H9 (cell line): ENCODE measurements around the gene TRERF1. TPM values are rescaled to one million over a fixed set of nuclear protein-coding genes. Genes with fewer than 3 reads are reported as not detected.

Experiments
- DNase-seq: peaks from one replicate; pipeline ENCODE4 v3.0.0-alpha.2; 2017
- H2AFZ ChIP-seq: one replicate; pipeline ENCODE4 v1.6.1; 2013; ENCODE audit warnings: mild to moderate bottlenecking, low read length, control low read depth, moderate library complexity
- H2AK5ac ChIP-seq: 2 replicates; pipeline ENCODE4 v1.6.1; 2013; ENCODE audit warnings: low read length, control low read depth, mixed read lengths; ENCODE audit not compliant: insufficient read length
- H2BK120ac ChIP-seq: one replicate; pipeline ENCODE4 v1.6.1; 2013; ENCODE audit warnings: low read depth, mild to moderate bottlenecking, low read length, control low read depth, inconsistent platforms; ENCODE audit not compliant: poor library complexity, severe bottlenecking
- H2BK12ac ChIP-seq: 2 replicates; pipeline ENCODE4 v1.6.1; 2013; ENCODE audit warnings: low read length, control low read depth, mixed read lengths, low read depth; ENCODE audit not compliant: insufficient read length
- H2BK15ac ChIP-seq: 2 replicates; pipeline ENCODE4 v1.6.1; 2013; ENCODE audit warnings: low read depth, low read length, control low read depth
- H2BK20ac ChIP-seq: one replicate; pipeline ENCODE4 v1.6.1; 2013; ENCODE audit warnings: low read depth, mild to moderate bottlenecking, low read length, control low read depth, inconsistent platforms; ENCODE audit not compliant: poor library complexity, severe bottlenecking
- H2BK5ac ChIP-seq: 2 replicates; pipeline ENCODE4 v1.6.1; 2013; ENCODE audit warnings: low read length, control low read depth, mixed read lengths; ENCODE audit not compliant: insufficient read length
- H3K14ac ChIP-seq: 2 replicates; pipeline ENCODE4 v1.6.1; 2013; ENCODE audit warnings: low read length, control low read depth; ENCODE audit not compliant: insufficient read depth
- H3K18ac ChIP-seq: 2 replicates; pipeline ENCODE4 v1.6.1; 2013; ENCODE audit warnings: low read depth, mild to moderate bottlenecking, mixed read lengths, low read length, control low read depth; ENCODE audit not compliant: insufficient read length
- H3K23ac ChIP-seq: 2 replicates; pipeline ENCODE4 v1.6.1; 2013; ENCODE audit warnings: low read length, control low read depth, mixed read lengths, low read depth; ENCODE audit not compliant: insufficient read length
- H3K23me2 ChIP-seq: 2 replicates; pipeline ENCODE4 v1.6.1; 2013; ENCODE audit warnings: low read depth, mild to moderate bottlenecking, mixed read lengths, low read length, control low read depth; ENCODE audit not compliant: insufficient read length, poor library complexity, severe bottlenecking
- H3K27ac ChIP-seq: 2 replicates; pipeline ENCODE4 v1.5.1; 2013; ENCODE audit warnings: low read length, control low read depth, mixed read lengths, low read depth; ENCODE audit not compliant: insufficient read length
- H3K27me3 ChIP-seq: 2 replicates; pipeline ENCODE4 v1.6.1; 2013; ENCODE audit warnings: low read length, control low read depth, inconsistent platforms; ENCODE audit not compliant: insufficient read depth
- H3K4ac ChIP-seq: 2 replicates; pipeline ENCODE4 v1.6.1; 2013; ENCODE audit warnings: low read depth, mild to moderate bottlenecking, control low read depth, inconsistent platforms, low read length, moderate library complexity
- H3K4me1 ChIP-seq: 2 replicates; pipeline ENCODE4 v1.6.1; 2013; ENCODE audit warnings: low read length, control low read depth, inconsistent platforms; ENCODE audit not compliant: insufficient read depth
- H3K4me2 ChIP-seq: 2 replicates; pipeline ENCODE4 v1.6.1; 2013; ENCODE audit warnings: low read length, control low read depth, mixed read lengths; ENCODE audit not compliant: insufficient read length, insufficient read depth
- H3K56ac ChIP-seq: 2 replicates; pipeline ENCODE4 v1.6.1; 2013; ENCODE audit warnings: low read depth, mild to moderate bottlenecking, mixed read lengths, low read length, control low read depth; ENCODE audit not compliant: insufficient read length
- H3K79me1 ChIP-seq: 2 replicates; pipeline ENCODE4 v1.6.1; 2013; ENCODE audit warnings: low read depth, mild to moderate bottlenecking, moderate library complexity, low read length, control low read depth, inconsistent platforms; ENCODE audit not compliant: insufficient read depth, poor library complexity, severe bottlenecking
- H3K79me2 ChIP-seq: 2 replicates; pipeline ENCODE4 v1.6.1; 2013; ENCODE audit warnings: low read length, control low read depth, inconsistent platforms; ENCODE audit not compliant: insufficient read depth
- H3K9ac ChIP-seq: 2 replicates; pipeline ENCODE4 v1.6.1; 2013; ENCODE audit warnings: low read length, control low read depth, mixed read lengths; ENCODE audit not compliant: insufficient read length; ENCODE audit errors: extremely low read depth
- H3K9me3 ChIP-seq: one replicate; pipeline ENCODE4 v1.6.1; 2013; ENCODE audit warnings: low read depth, low read length, inconsistent platforms; ENCODE audit not compliant: control insufficient read depth
- H3T11ph ChIP-seq: one replicate; pipeline ENCODE4 v1.6.1; 2013; ENCODE audit warnings: mild to moderate bottlenecking, low read length, control low read depth, inconsistent platforms
- H4K20me1 ChIP-seq: one replicate; pipeline ENCODE4 v1.6.1; 2013; ENCODE audit not compliant: control insufficient read depth, insufficient read length, insufficient read depth
- H4K5ac ChIP-seq: 2 replicates; pipeline ENCODE4 v1.6.1; 2013; ENCODE audit warnings: low read depth, mild to moderate bottlenecking, mixed read lengths, low read length, control low read depth; ENCODE audit not compliant: insufficient read length
- H4K8ac ChIP-seq: replicated peaks from 2 replicates; pipeline ENCODE4 v1.6.1; 2013; ENCODE audit warnings: low read length, control low read depth, mixed read lengths, low read depth; ENCODE audit not compliant: insufficient read length
- H4K91ac ChIP-seq: 2 replicates; pipeline ENCODE4 v1.6.1; 2013; ENCODE audit warnings: low read depth, mild to moderate bottlenecking, moderate library complexity, mixed read lengths, low read length, control low read depth; ENCODE audit not compliant: insufficient read length
- H3K27ac Mint-ChIP-seq, 3 experiments: 2 replicates in 2 of 3; 3 replicates in 1 of 3; pipeline ENCODE4 v1.8.0; 2020 to 2021; ENCODE audit warnings: mixed read lengths in 3 of 3, mild to moderate bottlenecking in 1 of 3, moderate library complexity in 1 of 3
- H3K27me3 Mint-ChIP-seq: 2 replicates; pipeline ENCODE4 v1.8.0; 2021; ENCODE audit warnings: low read depth, mild to moderate bottlenecking, moderate library complexity, mixed read lengths
- H3K36me3 Mint-ChIP-seq, 3 experiments: 2 replicates in 2 of 3; 3 replicates in 1 of 3; pipeline ENCODE4 v1.8.0; 2020 to 2021; ENCODE audit warnings: low read depth in 3 of 3, mixed read lengths in 3 of 3; ENCODE audit not compliant: insufficient read depth in 1 of 3
- H3K4me1 Mint-ChIP-seq, 2 experiments: 2 replicates each; pipeline ENCODE4 v1.8.0; 2020; ENCODE audit warnings: mixed read lengths in 2 of 2
- H3K4me3 Mint-ChIP-seq, 2 experiments: 2 replicates in 1 of 2; 3 replicates in 1 of 2; pipeline ENCODE4 v1.8.0; 2020 to 2021; ENCODE audit warnings: mild to moderate bottlenecking in 2 of 2, mixed read lengths in 2 of 2, moderate library complexity in 1 of 2
- H3K9me3 Mint-ChIP-seq, 2 experiments: 2 replicates in 1 of 2; 3 replicates in 1 of 2; pipeline ENCODE4 v1.8.0; 2020; ENCODE audit warnings: mild to moderate bottlenecking in 2 of 2, mixed read lengths in 2 of 2, moderate library complexity in 1 of 2
- CTCF ChIP-seq: fragments of 200-600 bp; sonication (generic); conservative IDR thresholded peaks from 3 replicates; pipeline ENCODE4 v1.8.0; 2021; ENCODE audit warnings: antibody characterized with exemption, mild to moderate bottlenecking
- WGBS: extraction: QIAGEN DNeasy Blood & Tissue Kit; methylation state at CpG from one replicate; pipeline ENCODE4 v1.1.7; 2013; ENCODE audit warnings: missing lambda C conversion rate, low lambda C conversion rate, mixed read lengths; ENCODE audit not compliant: insufficient read length; ENCODE audit errors: extremely low coverage; 5-methylcytosine and 5-hydroxymethylcytosine counted together
- total RNA-seq: library from RNA; stranded (reverse); gene quantifications from 2 replicates; pipeline ENCODE4 v1.2.1, GENCODE V29; 2021

TRERF1 gene
- total RNA-seq, 1 experiment from 2014 or later: 19.7 TPM

- H2BK120ac ChIP-seq: no peak overlapping the region
- H3K4me1 Mint-ChIP-seq: peaks cover 24% of the 10 kb centered on the region in 2 experiments
- H3K4ac ChIP-seq: no peak overlapping the region
- no CpG with 5 or more reads among the region's 5 CpGs for WGBS
- H3K79me2 ChIP-seq: no peaks in the 10 kb centered on the region
- no peak overlapping the region for H3K23ac ChIP-seq
- no peak overlapping the region for H2BK5ac ChIP-seq
- no peak overlapping the region for H3T11ph ChIP-seq
- H3K56ac ChIP-seq: no peak overlapping the region
- H2BK20ac ChIP-seq: no peak overlapping the region
- H3K27ac Mint-ChIP-seq: peak overlapping the region in 2 of 3 experiments; percentile 42 to 88; a peak in 3 of 7 replicates
- no peak overlapping the region for H3K18ac ChIP-seq
- DNase-seq: peak; percentile 5
- no peaks in the 10 kb centered on the region for H3K79me1 ChIP-seq
- H4K20me1 ChIP-seq: no peaks in the 10 kb centered on the region
- no peak overlapping the region for H2AFZ ChIP-seq
- H3K4me3 Mint-ChIP-seq: no peak overlapping the region
- no peaks in the 10 kb centered on the region; a peak in 1 of 5 replicates for H3K9me3 Mint-ChIP-seq
- H3K27ac ChIP-seq: no peak overlapping the region
- no peak overlapping the region for H2AK5ac ChIP-seq
- no peak overlapping the region for H3K14ac ChIP-seq
- H3K36me3 Mint-ChIP-seq: peaks cover 36 to 73% (median 56%) of the 10 kb centered on the region in 3 experiments
- no peak overlapping the region for H4K8ac ChIP-seq
- H3K4me1 ChIP-seq: no peaks in the 10 kb centered on the region
- H3K27me3 Mint-ChIP-seq: no peaks in the 10 kb centered on the region
- H3K4me2 ChIP-seq: no peak overlapping the region
- no peak overlapping the region for H4K5ac ChIP-seq
- no peak overlapping the region for H2BK15ac ChIP-seq
- no peak overlapping the region for H4K91ac ChIP-seq
- no peaks in the 10 kb centered on the region for H3K23me2 ChIP-seq
- H3K9me3 ChIP-seq: no peaks in the 10 kb centered on the region
- no peak for TF ChIP-seq CTCF
- H3K27me3 ChIP-seq: no peaks in the 10 kb centered on the region
- H3K9ac ChIP-seq: no peak overlapping the region
- no peak overlapping the region for H2BK12ac ChIP-seq
Measured at GRCh38 chr6:42236682-42237473, 214.8 kb downstream of the TRERF1 start.
